SU-DHL-6 (cell line): ENCODE data around the gene ACTL6B.

Experiments used
- H2AFZ ChIP-seq: fragments of 200-600 bp; sonication (generic); 2 replicates; pipeline ENCODE4 v1.6.1; 2014; ENCODE audit warnings: low read depth, mild to moderate bottlenecking, moderate library complexity, mixed read lengths, antibody characterized with exemption, low read length; ENCODE audit not compliant: severe bottlenecking
- H3F3A ChIP-seq: fragments of 200-600 bp; shearing (Covaris generic); 2 replicates; pipeline ENCODE4 v1.6.0; 2016; ENCODE audit warnings: antibody characterized with exemption, mild to moderate bottlenecking; ENCODE audit not compliant: insufficient read depth
- H3K27ac ChIP-seq: fragments of 200-600 bp; sonication (generic); 2 replicates; pipeline ENCODE4 v1.5.1; 2016; ENCODE audit warnings: low read depth, mild to moderate bottlenecking, low read length, moderate library complexity, mixed read lengths
- H3K27me3 ChIP-seq: fragments of 200-600 bp; sonication (generic), shearing (Covaris generic); 2 replicates; pipeline ENCODE4 v1.6.0; 2014; ENCODE audit warnings: mild to moderate bottlenecking, low read length
- H3K36me3 ChIP-seq: fragments of 200-600 bp; sonication (generic); 2 replicates; pipeline ENCODE4 v1.6.1; 2014; ENCODE audit warnings: mild to moderate bottlenecking, low read length, mixed read lengths
- H3K4me2 ChIP-seq: fragments of 300-600, 200-600 bp; shearing (Covaris generic), sonication (generic); 2 replicates; pipeline ENCODE4 v1.6.0; 2014; ENCODE audit warnings: low read length, low read depth, mild to moderate bottlenecking; ENCODE audit not compliant: poor library complexity, severe bottlenecking
- H3K4me3 ChIP-seq: fragments of 200-600 bp; sonication (generic); 2 replicates; pipeline ENCODE4 v1.5.1; 2014; ENCODE audit warnings: antibody characterized with exemption, low read length, mild to moderate bottlenecking, mixed read lengths; ENCODE audit not compliant: insufficient read depth, poor library complexity, severe bottlenecking
- H3K79me2 ChIP-seq: fragments of 200-600 bp; sonication (generic); 2 replicates; pipeline ENCODE4 v1.6.1; 2014; ENCODE audit warnings: mild to moderate bottlenecking, low read length, moderate library complexity; ENCODE audit not compliant: insufficient read depth
- H3K9ac ChIP-seq: fragments of 200-600 bp; sonication (generic); 2 replicates; pipeline ENCODE4 v1.7.0; 2014; ENCODE audit warnings: mild to moderate bottlenecking, low read length
- H3K9me2 ChIP-seq: fragments of 200-600 bp; sonication (generic); replicated peaks from 2 replicates; pipeline ENCODE4 v1.6.1; 2014; ENCODE audit warnings: low read length; ENCODE audit not compliant: insufficient read depth
- H3K9me3 ChIP-seq: fragments of 200-600 bp; sonication (generic); 2 replicates; pipeline ENCODE4 v1.6.1; 2014; ENCODE audit warnings: low read length, mixed read lengths; ENCODE audit not compliant: insufficient read depth
- H4K20me1 ChIP-seq: fragments of 200-600 bp; sonication (generic); 2 replicates; pipeline ENCODE4 v1.6.1; 2014; ENCODE audit warnings: low read depth, mild to moderate bottlenecking, antibody characterized with exemption, low read length, moderate library complexity, mixed read lengths
- CTCF ChIP-seq: fragments of 200-600 bp; sonication (generic); IDR thresholded peaks from one replicate; pipeline ENCODE4 v1.5.1; 2017; ENCODE audit warnings: antibody characterized with exemption, mild to moderate bottlenecking, low read length, moderate library complexity; ENCODE audit not compliant: insufficient read depth, poor library complexity, severe bottlenecking
- EZH2phosphoT487 ChIP-seq: fragments of 200-600 bp; sonication (generic), shearing (Covaris generic); conservative IDR thresholded peaks from 2 replicates; pipeline ENCODE4 v1.6.1; 2018; ENCODE audit warnings: mild to moderate bottlenecking, antibody characterized with exemption, low read length, moderate library complexity, mixed read lengths

ACTL6B gene

GRCh38 chr7:100680576-100681271, 24.5 kb upstream of the ACTL6B start:
- no peaks in the 10 kb centered on the region for H3K36me3 ChIP-seq

GRCh38 chr7:100679927-100680575, 23.8 kb upstream of the ACTL6B start:
- Histone ChIP-seq H3K79me2 (peaks cover 5% of the 10 kb centered on the region; the same call in 1 of the 2 replicates), H4K20me1 (no peaks in the 10 kb centered on the region; the same call in 1 of the 2 replicates), H3K9me3 (no peaks in the 10 kb centered on the region), H3K27me3 (no peaks in the 10 kb centered on the region), H3K27ac (no peak overlapping the region), H3F3A (peaks cover 24% of the 10 kb centered on the region), H3K4me2 (no peak overlapping the region), H3K9ac (no peak overlapping the region), H3K4me3 (no peak overlapping the region), H2AFZ (no peak overlapping the region), H3K36me3 (no peaks in the 10 kb centered on the region), H3K9me2 (no peaks in the 10 kb centered on the region)
- TF ChIP-seq EZH2phosphoT487: no peak
- TF ChIP-seq CTCF: no peak

More at GRCh38 chr7:100680576-100681271, 24.5 kb upstream of the ACTL6B start:
- no peaks in the 10 kb centered on the region for H3K79me2 ChIP-seq
- H3K27ac ChIP-seq: no peak overlapping the region
- H3K9me3 ChIP-seq: no peaks in the 10 kb centered on the region
- H3K27me3 ChIP-seq: no peaks in the 10 kb centered on the region
- H3K4me2 ChIP-seq: no peak overlapping the region
- H3K9me2 ChIP-seq: no peaks in the 10 kb centered on the region
- H3K4me3 ChIP-seq: no peak overlapping the region
- no peaks in the 10 kb centered on the region; the same call in 1 of the 2 replicates for H4K20me1 ChIP-seq
- H3K9ac ChIP-seq: no peak overlapping the region
- no peak overlapping the region for H2AFZ ChIP-seq
- peaks cover 24% of the 10 kb centered on the region for H3F3A ChIP-seq
- TF ChIP-seq CTCF (no peak), EZH2phosphoT487 (no peak)

- TF ChIP-seq CTCF: no peak
- Histone ChIP-seq H3K9ac (no peak overlapping the region), H3F3A (peaks cover 24% of the 10 kb centered on the region)
Measured at GRCh38 chr7:100679129-100679926, 23.1 kb upstream of the ACTL6B start.

More at GRCh38 chr7:100679129-100679926, 23.1 kb upstream of the ACTL6B start:
- Histone ChIP-seq H2AFZ (no peak overlapping the region), H3K4me2 (no peak overlapping the region), H3K27ac (no peak overlapping the region), H3K9me3 (no peaks in the 10 kb centered on the region), H3K4me3 (no peak overlapping the region), H3K36me3 (no peaks in the 10 kb centered on the region), H4K20me1 (no peaks in the 10 kb centered on the region; the same call in 1 of the 2 replicates), H3K9me2 (no peaks in the 10 kb centered on the region), H3K27me3 (no peaks in the 10 kb centered on the region), H3K79me2 (peaks cover 11% of the 10 kb centered on the region)
